Choroid plexus epithelial cell (primary cell): ENCODE results near the gene TPK1.
"Not testable (repeated sequence)": the region's sequence is repeated elsewhere in the genome, so short reads cannot be mapped to it uniquely, and the experiment has no call there.

Source experiments
- DNase-seq: peaks from one replicate; pipeline ENCODE4 v3.0.0-alpha.2; 2010; ENCODE audit warnings: low read depth
- H3K4me3 ChIP-seq: 2 replicates; pipeline ENCODE4 v1.5.1; 2011; ENCODE audit warnings: low read depth, mild to moderate bottlenecking, control low read depth, low read length, moderate library complexity
- CTCF ChIP-seq: conservative IDR thresholded peaks from 2 replicates; pipeline ENCODE4 v1.5.1; 2011; ENCODE audit warnings: low read depth, mild to moderate bottlenecking, control low read depth, inconsistent platforms, low read length, moderate library complexity

The TPK1 gene

GRCh38 chr7:144729226-144729625 is 106.6 kb downstream of the TPK1 start:
- no peak overlapping the region for H3K4me3 ChIP-seq
- TF ChIP-seq CTCF = no peak

GRCh38 chr7:144728551-144728950 is 107.3 kb downstream of the TPK1 start:
- H3K4me3 ChIP-seq = no peak overlapping the region
- no peak for TF ChIP-seq CTCF
- peak; percentile 10 for DNase-seq

More at GRCh38 chr7:144729226-144729625, 106.6 kb downstream of the TPK1 start:
- DNase-seq = no peak

- H3K4me3 ChIP-seq, DNase-seq: not testable (repeated sequence)
These were observed 109.0 kb downstream of the TPK1 start for GRCh38 chr7:144726840-144727239.

DNA sequence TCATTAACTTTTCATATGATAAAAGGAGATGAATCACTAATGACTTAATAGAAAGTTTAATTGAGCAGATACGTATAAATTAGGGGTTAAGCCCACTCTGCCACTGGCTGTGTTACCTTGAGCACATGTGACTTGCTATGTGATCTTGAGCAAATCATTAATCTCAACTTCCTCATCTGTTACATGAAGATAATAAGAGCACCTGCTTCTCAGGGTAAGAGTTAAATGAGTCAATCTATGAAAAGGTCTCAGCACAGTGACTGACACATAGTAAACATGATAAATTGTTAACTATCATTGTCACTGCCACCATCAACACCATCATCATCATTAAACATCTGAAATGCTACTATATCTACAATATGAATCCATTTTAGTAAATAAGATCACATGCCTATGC is 110.8 kb downstream of the TPK1 start:
- TF ChIP-seq CTCF = no peak
- DNase-seq = no peak
- H3K4me3 ChIP-seq = no peak overlapping the region

DNA sequence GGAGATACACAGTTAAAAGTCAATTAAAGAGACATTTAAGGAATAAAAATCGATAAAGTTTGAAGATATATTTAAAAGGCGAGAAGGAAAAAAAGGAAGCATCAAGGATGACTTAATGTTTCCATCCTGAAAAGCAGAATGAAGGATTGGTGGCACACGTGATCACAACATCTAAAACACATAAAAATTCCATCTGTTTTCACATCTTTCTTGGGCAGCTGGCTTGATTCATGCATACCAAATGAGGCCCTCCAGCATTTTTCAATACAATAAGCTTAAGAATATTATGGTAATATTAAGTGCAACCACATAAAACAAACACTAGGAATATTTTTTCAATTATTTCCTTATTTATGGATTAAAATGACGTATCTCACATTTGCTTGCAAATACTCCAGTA is 112.6 kb downstream of the TPK1 start:
- DNase-seq = no peak
- no peak overlapping the region for H3K4me3 ChIP-seq
- TF ChIP-seq CTCF = no peak

DNA sequence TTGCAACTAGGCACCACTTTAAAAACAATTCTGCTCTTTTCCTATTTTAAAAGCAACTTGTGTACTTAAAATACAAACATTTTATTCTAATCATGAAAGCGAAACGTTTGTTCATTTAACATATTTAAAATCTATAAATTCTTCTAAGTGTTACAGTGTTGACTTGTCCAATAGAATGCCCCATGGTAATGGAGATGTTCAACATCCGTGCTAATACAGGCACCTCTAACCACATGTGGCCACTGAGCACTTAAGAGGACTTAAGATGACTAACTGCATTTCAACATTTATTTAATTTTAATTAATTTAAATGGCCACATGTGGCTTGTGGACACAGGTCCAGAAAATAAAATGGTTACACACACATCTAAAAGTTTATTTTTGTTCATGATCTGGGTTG is 115.1 kb downstream of the TPK1 start:
- DNase-seq = no peak
- no peak overlapping the region for H3K4me3 ChIP-seq
- no peak for TF ChIP-seq CTCF

DNA sequence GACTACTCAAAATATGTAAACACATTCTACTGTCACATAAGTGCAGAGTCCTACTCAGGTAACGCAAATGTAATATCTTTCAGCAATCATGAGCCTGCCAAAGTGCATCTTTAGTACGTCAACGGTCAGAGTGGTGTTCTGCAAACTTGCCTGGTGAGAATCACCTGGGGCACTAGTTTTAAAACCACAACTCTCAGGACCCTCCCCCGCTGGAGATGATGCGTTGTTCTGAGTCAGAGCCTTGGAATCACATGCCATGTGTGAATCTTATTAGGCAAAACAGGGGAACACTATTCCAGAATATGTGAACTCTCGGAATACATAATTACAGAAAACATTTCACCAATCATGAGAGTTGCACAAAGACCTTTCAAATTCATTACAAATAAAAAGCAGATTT is 115.7 kb downstream of the TPK1 start:
- H3K4me3 ChIP-seq = no peak overlapping the region
- no peak for TF ChIP-seq CTCF

DNA sequence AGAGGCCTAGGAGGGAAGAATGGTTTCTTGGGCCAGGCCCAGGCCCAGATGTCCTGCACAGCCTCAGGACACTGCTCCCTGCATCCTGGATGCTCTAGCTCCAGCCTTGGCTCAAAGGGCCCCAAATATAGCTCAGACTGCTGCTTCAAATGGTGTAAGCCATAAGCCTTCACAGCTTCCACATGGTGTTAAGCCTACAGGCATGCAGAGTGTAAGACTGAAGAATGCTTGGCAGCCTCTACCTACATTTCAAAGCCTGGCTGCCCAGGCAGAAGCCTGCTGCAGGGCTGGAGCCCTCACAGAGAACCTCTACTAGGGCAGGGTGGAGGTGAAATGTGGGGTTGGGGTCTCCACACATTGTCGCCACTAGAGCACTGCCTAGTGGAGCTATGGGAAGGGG is 118.1 kb downstream of the TPK1 start:
- no peak for TF ChIP-seq CTCF
- no peak for DNase-seq
- H3K4me3 ChIP-seq = no peak overlapping the region

More for the DNA sequence above, 115.7 kb downstream of the TPK1 start:
- DNase-seq = peak; percentile 61
